SK-N-SH (cell line): ENCODE results near the gene ZNF445. TPM values are rescaled to one million over a fixed set of nuclear protein-coding genes. Genes with fewer than 3 reads are reported as not detected.

Experiments used
- CTCF ChIA-PET: fragments of 300-600, 350-600 bp; formaldehyde crosslinking; extraction: SDS; loops from one replicate; lab custom pipeline; 2021; lab: Yijun Ruan, JAX
- POLR2A ChIA-PET: fragments of 350-600 bp; sonication (Branson Sonifier 250); formaldehyde crosslinking; extraction: SDS; loops from one replicate; lab custom pipeline; 2020; ENCODE audit warnings: antibody characterized with exemption, inconsistent platforms; lab: Yijun Ruan, JAX
- DNase-seq: peaks from one replicate; pipeline ENCODE4 v3.0.0; 2012
- H2AFZ ChIP-seq: fragments of 200-600 bp; sonication (generic); 2 replicates; pipeline ENCODE4 v1.8.1; 2016; ENCODE audit warnings: antibody characterized with exemption, mild to moderate bottlenecking, low read depth
- H3F3A ChIP-seq: fragments of 200-600 bp; sonication (generic); replicated peaks from 2 replicates; pipeline ENCODE3; 2016; ENCODE audit warnings: antibody characterized with exemption, mild to moderate bottlenecking; ENCODE audit not compliant: insufficient read depth
- H3K27ac ChIP-seq, 2 experiments: fragments of 200-500 bp in 1 of 2; fragments of 200-600 bp in 1 of 2; sonication (Bioruptor generic) in 1 of 2; sonication (generic), shearing (Covaris generic) in 1 of 2; 2 replicates each; pipeline versions ENCODE4 v1.5.1 to v1.6.1; 2014 to 2016; ENCODE audit warnings: low read depth in 2 of 2, inconsistent platforms in 1 of 2, low read length in 1 of 2, mild to moderate bottlenecking in 1 of 2, mixed read lengths in 1 of 2
- H3K27me3 ChIP-seq: fragments of 200-600 bp; sonication (generic), shearing (Covaris generic); 2 replicates; pipeline ENCODE4 v1.6.1; 2016; ENCODE audit warnings: mixed run types; ENCODE audit not compliant: insufficient read depth
- H3K36me3 ChIP-seq, 2 experiments: fragments of 200-500 bp in 1 of 2; fragments of 200-600 bp in 1 of 2; sonication (Bioruptor generic) in 1 of 2; sonication (generic) in 1 of 2; replicated peaks in 1 of 2; 2 replicates each; pipeline versions ENCODE3 to v1.5.1; 2014 to 2016; ENCODE audit warnings: low read length in 1 of 2, mild to moderate bottlenecking in 1 of 2; ENCODE audit not compliant: insufficient read depth in 2 of 2, control insufficient read depth in 1 of 2
- H3K4me1 ChIP-seq, 2 experiments: fragments of 200-500 bp in 1 of 2; fragments of 200-600 bp in 1 of 2; sonication (Bioruptor generic) in 1 of 2; sonication (generic), shearing (Covaris generic) in 1 of 2; 2 replicates each; pipeline versions ENCODE4 v1.5.1 to v1.6.1; 2014 to 2016; ENCODE audit warnings: low read depth in 1 of 2, low read length in 1 of 2, mixed run types in 1 of 2; ENCODE audit not compliant: insufficient read depth in 2 of 2, control insufficient read depth in 1 of 2
- H3K4me2 ChIP-seq: fragments of 200-600 bp; sonication (generic), shearing (Covaris generic); 2 replicates; pipeline ENCODE4 v1.6.1; 2017; ENCODE audit warnings: mixed run types
- H3K4me3 ChIP-seq, 2 experiments: fragments of 200-500 bp in 1 of 2; fragments of 200-600 bp in 1 of 2; sonication (Bioruptor generic) in 1 of 2; sonication (generic), shearing (Covaris generic) in 1 of 2; 2 replicates each; pipeline versions ENCODE4 v1.5.1 to v1.8.1; 2014 to 2016; ENCODE audit warnings: low read depth in 2 of 2, inconsistent platforms in 1 of 2, low read length in 1 of 2, mild to moderate bottlenecking in 1 of 2, mixed read lengths in 1 of 2, moderate library complexity in 1 of 2
- H3K79me2 ChIP-seq: fragments of 200-600 bp; sonication (generic); 2 replicates; pipeline ENCODE4 v1.8.1; 2017; ENCODE audit warnings: mild to moderate bottlenecking; ENCODE audit not compliant: insufficient read depth
- H3K9ac ChIP-seq: fragments of 200-600 bp; sonication (generic); 2 replicates; pipeline ENCODE4 v1.6.1; 2017; ENCODE audit warnings: mixed run types
- H3K9me2 ChIP-seq: fragments of 200-600 bp; sonication (generic); 2 replicates; pipeline ENCODE4 v1.6.1; 2017; ENCODE audit warnings: mixed run types
- H3K9me3 ChIP-seq: fragments of 200-600 bp; sonication (generic); 2 replicates; pipeline ENCODE4 v1.6.1; 2017; ENCODE audit warnings: mixed run types, mild to moderate bottlenecking, moderate library complexity
- H4K20me1 ChIP-seq: fragments of 200-600 bp; sonication (generic); 2 replicates; pipeline ENCODE4 v1.6.1; 2017; ENCODE audit warnings: mild to moderate bottlenecking, mixed run types; ENCODE audit not compliant: insufficient read depth
- ELF1 ChIP-seq: IDR thresholded peaks from 2 replicates; pipeline ENCODE4 v1.4.0; 2012
- FOXJ3 ChIP-seq: sonication (generic); formaldehyde crosslinking; IDR thresholded peaks from 2 replicates; pipeline ENCODE4 v1.5.1; 2020; ENCODE audit warnings: mild to moderate bottlenecking, missing genetic modification reagents
- JUND ChIP-seq: IDR thresholded peaks from 2 replicates; pipeline ENCODE4 v1.4.0; 2012
- RXRA ChIP-seq: IDR thresholded peaks from 2 replicates; pipeline ENCODE4 v1.4.0; 2012; ENCODE audit warnings: low read depth, mild to moderate bottlenecking, borderline replicate concordance
- TAF1 ChIP-seq: IDR thresholded peaks from 2 replicates; pipeline ENCODE4 v1.6.1; 2012; ENCODE audit warnings: low read depth, mild to moderate bottlenecking, low read length, moderate library complexity, borderline replicate concordance
- TEAD4 ChIP-seq: IDR thresholded peaks from 2 replicates; pipeline ENCODE4 v1.4.0; 2012; ENCODE audit warnings: mild to moderate bottlenecking, borderline replicate concordance; ENCODE audit not compliant: insufficient read depth
- WGBS: methylation state at CpG from one replicate; pipeline ENCODE4 v1.1.6; 2017; ENCODE audit warnings: low lambda C conversion rate; 5-methylcytosine and 5-hydroxymethylcytosine counted together
- polyA plus RNA-seq, 3 experiments: library from polyadenylated mRNA; depleted of rRNA; stranded (reverse); fragments of >200 nt; gene quantifications; 2 replicates each; pipeline ENCODE4 v1.2.3, GENCODE V29; 2012
- TF ChIP-seq, protein P1 (sequence below): IDR thresholded peaks from 2 replicates; pipeline ENCODE4; 2012
- TF ChIP-seq, protein P2 (sequence below): fragments of 200-600 bp; sonication (generic); IDR thresholded peaks from 2 replicates; pipeline ENCODE4 v1.6.1; 2017; ENCODE audit warnings: antibody characterized with exemption, mild to moderate bottlenecking, moderate library complexity
- TF ChIP-seq, protein P3 (sequence below): fragments of 150-350 bp; IDR thresholded peaks from 2 replicates; pipeline ENCODE4 v1.6.1; 2017; ENCODE audit warnings: antibody characterized with exemption, low read length, low read depth, borderline replicate concordance

Gene ZNF445
- polyA plus RNA-seq, 1 of the 3 experiments (the other 2 are of a cell fraction) = 2.2 TPM

DNA sequence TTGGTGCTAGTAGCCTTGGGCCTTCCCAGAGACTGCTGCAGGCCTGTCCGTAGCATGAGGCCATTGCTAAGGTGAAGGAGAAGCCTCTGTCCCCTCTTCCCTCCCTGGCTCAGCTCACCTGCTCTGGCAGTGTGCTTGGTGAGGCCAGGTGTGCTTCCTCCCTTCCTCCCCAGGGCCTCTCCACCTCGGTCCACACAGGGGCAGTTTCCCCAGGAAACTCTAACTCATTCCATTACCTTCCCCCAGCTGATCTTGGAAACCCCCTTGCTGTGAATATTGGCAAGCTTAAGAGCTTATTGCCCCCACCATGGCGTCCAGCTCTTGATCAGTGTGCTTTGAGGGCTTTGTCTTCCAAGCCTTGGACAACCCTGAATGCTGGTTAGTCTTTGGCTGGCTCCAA, 52.7 kb downstream of the ZNF445 start:
- POLR2A ChIA-PET = no interaction called here

DNA sequence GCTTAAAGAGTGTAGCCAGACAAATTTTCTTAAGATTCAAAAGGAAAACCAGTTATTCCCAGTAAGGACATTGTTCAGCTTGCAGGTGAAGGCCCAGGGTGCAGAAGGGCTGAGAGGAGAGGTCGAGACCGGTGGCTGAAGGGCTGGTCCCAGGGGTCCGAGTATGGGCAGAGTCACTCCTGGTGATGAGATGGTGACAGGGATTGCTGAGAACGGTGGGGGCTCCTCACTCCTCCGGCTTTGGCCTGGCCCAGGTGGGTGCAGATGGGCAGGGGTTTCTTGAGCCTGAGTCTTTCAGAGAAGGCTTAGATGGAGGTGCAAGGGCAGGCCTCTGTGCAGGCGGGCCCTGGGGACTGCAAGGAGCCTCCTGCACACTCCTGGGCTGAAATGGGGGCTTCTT, 56.2 kb downstream of the ZNF445 start:
- H3K27me3 ChIP-seq = no peaks in the 10 kb centered on the region
- no peaks in the 10 kb centered on the region for H3K4me1 ChIP-seq
- H4K20me1 ChIP-seq = no peaks in the 10 kb centered on the region
- H2AFZ ChIP-seq = no peak overlapping the region
- no peaks in the 10 kb centered on the region for H3K36me3 ChIP-seq
- H3K4me3 ChIP-seq = no peak overlapping the region
- POLR2A ChIA-PET = no interaction called here
- H3K9ac ChIP-seq = no peak overlapping the region
- no peak overlapping the region for H3K4me2 ChIP-seq
- CTCF ChIA-PET = no interaction called here
- DNase-seq = no peak
- TF ChIP-seq, protein P1, sequence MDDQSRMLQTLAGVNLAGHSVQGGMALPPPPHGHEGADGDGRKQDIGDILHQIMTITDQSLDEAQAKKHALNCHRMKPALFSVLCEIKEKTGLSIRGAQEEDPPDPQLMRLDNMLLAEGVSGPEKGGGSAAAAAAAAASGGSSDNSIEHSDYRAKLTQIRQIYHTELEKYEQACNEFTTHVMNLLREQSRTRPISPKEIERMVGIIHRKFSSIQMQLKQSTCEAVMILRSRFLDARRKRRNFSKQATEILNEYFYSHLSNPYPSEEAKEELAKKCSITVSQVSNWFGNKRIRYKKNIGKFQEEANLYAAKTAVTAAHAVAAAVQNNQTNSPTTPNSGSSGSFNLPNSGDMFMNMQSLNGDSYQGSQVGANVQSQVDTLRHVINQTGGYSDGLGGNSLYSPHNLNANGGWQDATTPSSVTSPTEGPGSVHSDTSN = no peak
- TF ChIP-seq TAF1 = no peak
- TF ChIP-seq ELF1 = no peak
- TF ChIP-seq, protein P2, sequence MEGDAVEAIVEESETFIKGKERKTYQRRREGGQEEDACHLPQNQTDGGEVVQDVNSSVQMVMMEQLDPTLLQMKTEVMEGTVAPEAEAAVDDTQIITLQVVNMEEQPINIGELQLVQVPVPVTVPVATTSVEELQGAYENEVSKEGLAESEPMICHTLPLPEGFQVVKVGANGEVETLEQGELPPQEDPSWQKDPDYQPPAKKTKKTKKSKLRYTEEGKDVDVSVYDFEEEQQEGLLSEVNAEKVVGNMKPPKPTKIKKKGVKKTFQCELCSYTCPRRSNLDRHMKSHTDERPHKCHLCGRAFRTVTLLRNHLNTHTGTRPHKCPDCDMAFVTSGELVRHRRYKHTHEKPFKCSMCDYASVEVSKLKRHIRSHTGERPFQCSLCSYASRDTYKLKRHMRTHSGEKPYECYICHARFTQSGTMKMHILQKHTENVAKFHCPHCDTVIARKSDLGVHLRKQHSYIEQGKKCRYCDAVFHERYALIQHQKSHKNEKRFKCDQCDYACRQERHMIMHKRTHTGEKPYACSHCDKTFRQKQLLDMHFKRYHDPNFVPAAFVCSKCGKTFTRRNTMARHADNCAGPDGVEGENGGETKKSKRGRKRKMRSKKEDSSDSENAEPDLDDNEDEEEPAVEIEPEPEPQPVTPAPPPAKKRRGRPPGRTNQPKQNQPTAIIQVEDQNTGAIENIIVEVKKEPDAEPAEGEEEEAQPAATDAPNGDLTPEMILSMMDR = no peak
- H3F3A ChIP-seq = no peaks in the 10 kb centered on the region
- no peaks in the 10 kb centered on the region for H3K79me2 ChIP-seq
- 56% methylated on average over 5 of the region's 6 CpGs for WGBS
- no peaks in the 10 kb centered on the region for H3K9me3 ChIP-seq
- H3K9me2 ChIP-seq = no peaks in the 10 kb centered on the region
- H3K27ac ChIP-seq = no peak overlapping the region

More for the DNA sequence above, 52.7 kb downstream of the ZNF445 start:
- TF ChIP-seq, protein P3, sequence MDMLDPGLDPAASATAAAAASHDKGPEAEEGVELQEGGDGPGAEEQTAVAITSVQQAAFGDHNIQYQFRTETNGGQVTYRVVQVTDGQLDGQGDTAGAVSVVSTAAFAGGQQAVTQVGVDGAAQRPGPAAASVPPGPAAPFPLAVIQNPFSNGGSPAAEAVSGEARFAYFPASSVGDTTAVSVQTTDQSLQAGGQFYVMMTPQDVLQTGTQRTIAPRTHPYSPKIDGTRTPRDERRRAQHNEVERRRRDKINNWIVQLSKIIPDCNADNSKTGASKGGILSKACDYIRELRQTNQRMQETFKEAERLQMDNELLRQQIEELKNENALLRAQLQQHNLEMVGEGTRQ = no peak
- no peak for TF ChIP-seq RXRA
- TF ChIP-seq JUND = no peak
- TF ChIP-seq FOXJ3 (CRISPR knock-in tag) = no peak
- no peak for TF ChIP-seq TEAD4
- TF ChIP-seq, all 33 proteins: peak for 0
- H3K79me2 ChIP-seq = no peaks in the 10 kb centered on the region
- 32% methylated on average over 3 of the region's 3 CpGs for WGBS
- H3K27ac ChIP-seq = no peak overlapping the region
- H3K9ac ChIP-seq = no peak overlapping the region
- H4K20me1 ChIP-seq = no peaks in the 10 kb centered on the region
- CTCF ChIA-PET = no interaction called here
- no peak overlapping the region for H3K4me3 ChIP-seq
- H2AFZ ChIP-seq = no peak overlapping the region
- H3K27me3 ChIP-seq = no peaks in the 10 kb centered on the region
- peaks cover 0 to 8% of the 10 kb centered on the region in 2 experiments; a peak in 1 of 4 replicates for H3K4me1 ChIP-seq
- no peak overlapping the region for H3K4me2 ChIP-seq
- no peaks in the 10 kb centered on the region for H3F3A ChIP-seq
- H3K9me3 ChIP-seq = no peaks in the 10 kb centered on the region
- no peaks in the 10 kb centered on the region for H3K36me3 ChIP-seq
- no peak for DNase-seq
- H3K9me2 ChIP-seq = no peaks in the 10 kb centered on the region
